LNCaP clone FGC (cell line): ENCODE measurements around the gene BSCL2.

Experiments
- DNase-seq: peaks from one replicate; pipeline ENCODE4 v3.0.0-alpha.2; 2011; ENCODE audit warnings: low read depth
- H3K4me3 ChIP-seq: 2 replicates; pipeline ENCODE4 v1.5.1; 2011; ENCODE audit warnings: mild to moderate bottlenecking, low read depth, low read length, control low read depth
- CTCF ChIP-seq: IDR thresholded peaks from 2 replicates; pipeline ENCODE4 v1.5.1; 2012; ENCODE audit warnings: mild to moderate bottlenecking; ENCODE audit not compliant: control insufficient read depth, insufficient read depth; ENCODE audit errors: extremely low read depth

The BSCL2 gene

GRCh38 chr11:62673196-62673525, 34.1 kb downstream of the BSCL2 start:
- no peak for TF ChIP-seq CTCF
- H3K4me3 ChIP-seq: no peak overlapping the region
- no peak for DNase-seq

- DNase-seq: no peak
- no peak for TF ChIP-seq CTCF
- peak within 1 kb of the TSS; percentile 89 for H3K4me3 ChIP-seq
Observed at GRCh38 chr11:62671608-62672389, 35.4 kb downstream of the BSCL2 start, which contains the start of the genes LBHD1 and UQCC3. LBHD1 (minus strand) TSS chr11:62672267; CDS start chr11:62670031, 2,236 bp downstream. UQCC3 (plus strand) TSS chr11:62671673; CDS start chr11:62671746, 73 bp downstream.

GRCh38 chr11:62671236-62671607, 36.0 kb downstream of the BSCL2 start:
- no peak for TF ChIP-seq CTCF
- DNase-seq: no peak

GRCh38 chr11:62669420-62670161, 37.6 kb downstream of the BSCL2 start:
- DNase-seq: peak; percentile 71
- no peak overlapping the region for H3K4me3 ChIP-seq
- no peak for TF ChIP-seq CTCF

More at GRCh38 chr11:62671236-62671607, 36.0 kb downstream of the BSCL2 start:
- peak overlapping the region; percentile 89 for H3K4me3 ChIP-seq

- no peak overlapping the region for H3K4me3 ChIP-seq
- no peak for TF ChIP-seq CTCF
- no peak for DNase-seq
Observed at GRCh38 chr11:62667460-62667859, 39.8 kb downstream of the BSCL2 start.

- no peak for DNase-seq
- no peak for TF ChIP-seq CTCF
- H3K4me3 ChIP-seq: peak overlapping the region; percentile 97
Observed at GRCh38 chr11:62666259-62666926, 40.8 kb downstream of the BSCL2 start.
